NT2/D1 (cell line): Measurements from ENCODE around the gene KRT72.

Source experiments
- DNase-seq: peaks from one replicate; pipeline ENCODE4 v3.0.0-alpha.2; 2011; ENCODE audit warnings: low read depth, low spot score
- H3K27me3 ChIP-seq: 2 replicates; pipeline ENCODE4 v1.6.0; 2011; ENCODE audit warnings: mild to moderate bottlenecking; ENCODE audit not compliant: insufficient read length, insufficient read depth
- H3K36me3 ChIP-seq: 2 replicates; pipeline ENCODE4 v1.6.1; 2011; ENCODE audit warnings: mild to moderate bottlenecking, low read length, mixed read lengths; ENCODE audit not compliant: insufficient read depth, insufficient read length
- H3K4me1 ChIP-seq: 2 replicates; pipeline ENCODE4 v1.5.1; 2011; ENCODE audit not compliant: insufficient read depth, insufficient read length
- H3K4me3 ChIP-seq: 2 replicates; pipeline ENCODE4 v1.5.1; 2011; ENCODE audit warnings: low read depth; ENCODE audit not compliant: insufficient read length
- H3K9ac ChIP-seq: 2 replicates; pipeline ENCODE4 v1.6.0; 2011; ENCODE audit warnings: low read depth; ENCODE audit not compliant: insufficient read length
- H3K9me3 ChIP-seq: 2 replicates; pipeline ENCODE4 v1.5.1; 2011; ENCODE audit warnings: mild to moderate bottlenecking, low read length; ENCODE audit not compliant: insufficient read depth
- SUZ12 ChIP-seq: IDR thresholded peaks from 2 replicates; pipeline ENCODE4 v1.6.1; 2011; ENCODE audit not compliant: insufficient read length, insufficient read depth; ENCODE audit errors: extremely low read depth
- YY1 ChIP-seq: IDR thresholded peaks from 2 replicates; pipeline ENCODE4 v1.6.1; 2011; ENCODE audit not compliant: insufficient read length, insufficient read depth
- ZNF274 ChIP-seq: IDR thresholded peaks from 2 replicates; pipeline ENCODE4 v1.6.1; 2011; ENCODE audit warnings: mild to moderate bottlenecking, low read depth, low read length

The KRT72 gene

GRCh38 chr12:52617403-52617785 lies 16.1 kb upstream of the KRT72 start:
- Histone ChIP-seq H3K36me3 (no peaks in the 10 kb centered on the region), H3K9ac (no peak overlapping the region), H3K27me3 (peaks cover 4% of the 10 kb centered on the region), H3K4me1 (no peaks in the 10 kb centered on the region), H3K4me3 (no peak overlapping the region), H3K9me3 (no peaks in the 10 kb centered on the region)
- DNase-seq = no peak
- TF ChIP-seq SUZ12 = no peak
- no peak for TF ChIP-seq YY1
- TF ChIP-seq ZNF274 = no peak

GRCh38 chr12:52616680-52617402 lies 15.6 kb upstream of the KRT72 start:
- no peak for DNase-seq
- Histone ChIP-seq H3K27me3 (peaks cover 6% of the 10 kb centered on the region), H3K9me3 (no peaks in the 10 kb centered on the region), H3K9ac (no peak overlapping the region), H3K36me3 (no peaks in the 10 kb centered on the region), H3K4me1 (no peaks in the 10 kb centered on the region), H3K4me3 (no peak overlapping the region)
- TF ChIP-seq ZNF274 (no peak), YY1 (no peak), SUZ12 (no peak)

- Histone ChIP-seq H3K4me3 (no peak overlapping the region), H3K36me3 (no peaks in the 10 kb centered on the region), H3K4me1 (peaks cover 2% of the 10 kb centered on the region), H3K9me3 (no peaks in the 10 kb centered on the region), H3K9ac (no peak overlapping the region), H3K27me3 (peaks cover 15% of the 10 kb centered on the region)
- DNase-seq = no peak
- TF ChIP-seq SUZ12 (no peak), ZNF274 (no peak), YY1 (no peak)
Measured at GRCh38 chr12:52615912-52616311, 14.6 kb upstream of the KRT72 start.

GRCh38 chr12:52615208-52615868 lies 14.1 kb upstream of the KRT72 start:
- no peak overlapping the region for H3K9ac ChIP-seq
- no peaks in the 10 kb centered on the region for H3K36me3 ChIP-seq
- H3K4me1 ChIP-seq = peaks cover 6% of the 10 kb centered on the region
- TF ChIP-seq ZNF274 = no peak
- no peak for TF ChIP-seq SUZ12
- no peak for TF ChIP-seq YY1
- H3K4me3 ChIP-seq = no peak overlapping the region
- H3K27me3 ChIP-seq = peaks cover 17% of the 10 kb centered on the region
- no peaks in the 10 kb centered on the region for H3K9me3 ChIP-seq
- no peak for DNase-seq

GRCh38 chr12:52614381-52615207 lies 13.3 kb upstream of the KRT72 start:
- H3K9ac ChIP-seq = no peak overlapping the region
- DNase-seq = no peak
- no peak overlapping the region for H3K4me3 ChIP-seq
- TF ChIP-seq YY1 (no peak), SUZ12 (no peak), ZNF274 (no peak)
- H3K27me3 ChIP-seq = peaks cover 17% of the 10 kb centered on the region
- peaks cover 6% of the 10 kb centered on the region for H3K4me1 ChIP-seq
- no peaks in the 10 kb centered on the region for H3K36me3 ChIP-seq
- H3K9me3 ChIP-seq = no peaks in the 10 kb centered on the region

GRCh38 chr12:52613384-52614030 lies 12.2 kb upstream of the KRT72 start:
- no peak for DNase-seq
- Histone ChIP-seq H3K4me1 (peaks cover 6% of the 10 kb centered on the region), H3K36me3 (no peaks in the 10 kb centered on the region), H3K9ac (no peak overlapping the region), H3K27me3 (peaks cover 17% of the 10 kb centered on the region), H3K4me3 (no peak overlapping the region), H3K9me3 (no peaks in the 10 kb centered on the region)
- TF ChIP-seq YY1 (no peak), ZNF274 (no peak), SUZ12 (no peak)
